HL-60 (cell line): ENCODE measurements around the gene DOC2B.

Experiments used
- DNase-seq, 2 experiments: peaks; one replicate each; pipeline ENCODE4 v3.0.0-alpha.2; 2010 to 2020; ENCODE audit warnings: low read depth in 1 of 2, low spot score in 1 of 2
- H3K27ac ChIP-seq: fragments of 250-450 bp; sonication (Bioruptor Pico); replicated peaks from 2 replicates; pipeline ENCODE4 v1.5.1; 2020; ENCODE audit warnings: mild to moderate bottlenecking, moderate library complexity
- H3K27me3 ChIP-seq: fragments of 250-450 bp; sonication (Bioruptor Pico); 2 replicates; pipeline ENCODE4 v1.5.1; 2021; ENCODE audit warnings: mild to moderate bottlenecking, moderate library complexity; ENCODE audit not compliant: insufficient read depth, poor library complexity, severe bottlenecking
- H3K4me3 ChIP-seq: replicated peaks from 2 replicates; pipeline ENCODE4 v1.5.1; 2011; ENCODE audit warnings: mild to moderate bottlenecking, control low read depth, low read length; ENCODE audit not compliant: insufficient read depth
- GABPA ChIP-seq: IDR thresholded peaks from 2 replicates; pipeline ENCODE4 v1.6.1; 2012; ENCODE audit warnings: low read depth
- POLR2AphosphoS5 ChIP-seq: IDR thresholded peaks from 2 replicates; pipeline ENCODE4 v1.6.1; 2012; ENCODE audit warnings: low read depth
- SPI1 ChIP-seq: IDR thresholded peaks from 2 replicates; pipeline ENCODE4 v1.6.1; 2012; ENCODE audit warnings: low read depth, mild to moderate bottlenecking, borderline replicate concordance
- long read RNA-seq: library from polyadenylated mRNA; unstranded; transcript quantifications from one replicate; pipeline ENCODE4 v2.0.0, GENCODE V29; 2020
- TF ChIP-seq, protein P1 (sequence below): IDR thresholded peaks from one replicate; pipeline ENCODE4 v1.5.1; 2011; ENCODE audit warnings: low read length, control low read depth, inconsistent platforms; ENCODE audit not compliant: insufficient read depth
- TF ChIP-seq, protein P2 (sequence below): IDR thresholded peaks from 2 replicates; pipeline ENCODE4 v1.6.1; 2012; ENCODE audit warnings: low read depth; ENCODE audit not compliant: insufficient replicate concordance

DOC2B gene
- long read RNA-seq: 0 reads

- no peak for DNase-seq
- TF ChIP-seq GABPA (no peak), POLR2AphosphoS5 (no peak), SPI1 (no peak)
- TF ChIP-seq, protein P1, sequence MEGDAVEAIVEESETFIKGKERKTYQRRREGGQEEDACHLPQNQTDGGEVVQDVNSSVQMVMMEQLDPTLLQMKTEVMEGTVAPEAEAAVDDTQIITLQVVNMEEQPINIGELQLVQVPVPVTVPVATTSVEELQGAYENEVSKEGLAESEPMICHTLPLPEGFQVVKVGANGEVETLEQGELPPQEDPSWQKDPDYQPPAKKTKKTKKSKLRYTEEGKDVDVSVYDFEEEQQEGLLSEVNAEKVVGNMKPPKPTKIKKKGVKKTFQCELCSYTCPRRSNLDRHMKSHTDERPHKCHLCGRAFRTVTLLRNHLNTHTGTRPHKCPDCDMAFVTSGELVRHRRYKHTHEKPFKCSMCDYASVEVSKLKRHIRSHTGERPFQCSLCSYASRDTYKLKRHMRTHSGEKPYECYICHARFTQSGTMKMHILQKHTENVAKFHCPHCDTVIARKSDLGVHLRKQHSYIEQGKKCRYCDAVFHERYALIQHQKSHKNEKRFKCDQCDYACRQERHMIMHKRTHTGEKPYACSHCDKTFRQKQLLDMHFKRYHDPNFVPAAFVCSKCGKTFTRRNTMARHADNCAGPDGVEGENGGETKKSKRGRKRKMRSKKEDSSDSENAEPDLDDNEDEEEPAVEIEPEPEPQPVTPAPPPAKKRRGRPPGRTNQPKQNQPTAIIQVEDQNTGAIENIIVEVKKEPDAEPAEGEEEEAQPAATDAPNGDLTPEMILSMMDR: no peak
- TF ChIP-seq, protein P2, sequence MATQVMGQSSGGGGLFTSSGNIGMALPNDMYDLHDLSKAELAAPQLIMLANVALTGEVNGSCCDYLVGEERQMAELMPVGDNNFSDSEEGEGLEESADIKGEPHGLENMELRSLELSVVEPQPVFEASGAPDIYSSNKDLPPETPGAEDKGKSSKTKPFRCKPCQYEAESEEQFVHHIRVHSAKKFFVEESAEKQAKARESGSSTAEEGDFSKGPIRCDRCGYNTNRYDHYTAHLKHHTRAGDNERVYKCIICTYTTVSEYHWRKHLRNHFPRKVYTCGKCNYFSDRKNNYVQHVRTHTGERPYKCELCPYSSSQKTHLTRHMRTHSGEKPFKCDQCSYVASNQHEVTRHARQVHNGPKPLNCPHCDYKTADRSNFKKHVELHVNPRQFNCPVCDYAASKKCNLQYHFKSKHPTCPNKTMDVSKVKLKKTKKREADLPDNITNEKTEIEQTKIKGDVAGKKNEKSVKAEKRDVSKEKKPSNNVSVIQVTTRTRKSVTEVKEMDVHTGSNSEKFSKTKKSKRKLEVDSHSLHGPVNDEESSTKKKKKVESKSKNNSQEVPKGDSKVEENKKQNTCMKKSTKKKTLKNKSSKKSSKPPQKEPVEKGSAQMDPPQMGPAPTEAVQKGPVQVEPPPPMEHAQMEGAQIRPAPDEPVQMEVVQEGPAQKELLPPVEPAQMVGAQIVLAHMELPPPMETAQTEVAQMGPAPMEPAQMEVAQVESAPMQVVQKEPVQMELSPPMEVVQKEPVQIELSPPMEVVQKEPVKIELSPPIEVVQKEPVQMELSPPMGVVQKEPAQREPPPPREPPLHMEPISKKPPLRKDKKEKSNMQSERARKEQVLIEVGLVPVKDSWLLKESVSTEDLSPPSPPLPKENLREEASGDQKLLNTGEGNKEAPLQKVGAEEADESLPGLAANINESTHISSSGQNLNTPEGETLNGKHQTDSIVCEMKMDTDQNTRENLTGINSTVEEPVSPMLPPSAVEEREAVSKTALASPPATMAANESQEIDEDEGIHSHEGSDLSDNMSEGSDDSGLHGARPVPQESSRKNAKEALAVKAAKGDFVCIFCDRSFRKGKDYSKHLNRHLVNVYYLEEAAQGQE: no peak
- H3K4me3 ChIP-seq: no peak within 1 kb of the TSS
- H3K27me3 ChIP-seq: peaks cover 3% of the 10 kb centered on the region
- H3K27ac ChIP-seq: no peak within 1 kb of the TSS
These were observed at the start of gene DOC2B for GRCh38 chr17:181245-182049. TSS of gene DOC2B (minus strand) at chr17:181650. CDS start at chr17:181479, 171 bp downstream.

- H3K27me3 ChIP-seq: peaks cover 3% of the 10 kb centered on the region
- H3K27ac ChIP-seq: no peak overlapping the region
- no peak overlapping the region for H3K4me3 ChIP-seq
- DNase-seq: no peak
- TF ChIP-seq POLR2AphosphoS5 (no peak), SPI1 (no peak), GABPA (no peak)
- TF ChIP-seq, protein P2: no peak
- TF ChIP-seq, protein P1: no peak
These were observed 48.9 kb upstream of the DOC2B start for GRCh38 chr17:230395-230770.

GRCh38 chr17:229709-230394 is 48.4 kb upstream of the DOC2B start:
- TF ChIP-seq GABPA (no peak), POLR2AphosphoS5 (no peak), SPI1 (no peak)
- TF ChIP-seq, protein P2: no peak
- TF ChIP-seq, protein P1: no peak
- Histone ChIP-seq H3K4me3 (no peak overlapping the region), H3K27ac (no peak overlapping the region), H3K27me3 (peaks cover 3% of the 10 kb centered on the region)
- DNase-seq: no peak
